Midbrain (tissue), 1 donor: Measurements from ENCODE around the gene UGP2.
"Not testable (repeated sequence)": the region's sequence is repeated elsewhere in the genome, so short reads cannot be mapped to it uniquely, and the experiment has no call there.

Experiments used
- DNase-seq: peaks from one replicate; lab custom pipeline; 2025; lab: John Stamatoyannopoulos, UW

The UGP2 gene

DNA sequence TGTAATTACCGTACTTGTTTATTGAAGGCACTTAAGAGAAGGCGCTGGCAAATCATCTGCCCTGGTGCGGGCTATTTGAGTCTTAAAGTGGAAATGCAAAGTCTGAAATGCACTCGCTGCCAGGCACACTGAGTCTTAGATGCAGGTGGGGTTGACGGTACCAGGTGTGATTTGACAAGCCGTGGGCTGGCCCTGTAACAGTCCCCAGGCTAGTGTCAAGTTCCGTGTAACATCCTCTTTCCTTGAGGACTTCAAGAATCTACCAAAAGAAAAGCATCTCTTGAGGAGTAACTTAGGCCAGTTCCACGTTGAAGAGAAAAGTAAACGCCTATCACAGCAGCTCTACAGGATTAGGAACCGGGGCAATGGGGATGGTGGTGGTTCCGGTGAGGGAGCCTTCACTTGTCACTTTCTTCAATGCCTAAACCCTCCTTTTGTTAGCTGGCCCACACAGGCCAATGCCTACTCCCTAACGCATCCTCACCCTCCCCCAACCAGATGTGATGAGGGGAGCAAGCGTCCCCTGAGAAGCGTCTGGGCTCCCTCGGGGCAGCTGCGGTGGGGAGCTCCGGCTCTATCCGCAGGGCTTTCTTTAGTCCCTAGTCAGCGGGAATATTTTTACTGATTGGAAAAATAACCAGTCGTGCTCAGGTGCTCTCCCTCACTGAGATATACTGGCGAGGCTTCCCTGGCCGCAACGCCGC, 1.5 kb upstream of the UGP2 start:
- no peak for DNase-seq

GRCh38 chr2:63840785-63841253, 877 bp upstream of the UGP2 start:
- DNase-seq, result peak; percentile 99

- DNase-seq, result peak; percentile 50
Measured at GRCh38 chr2:63842149-63843061, 709 bp downstream of the UGP2 start.

- no peak for DNase-seq
Measured at GRCh38 chr2:63843093-63843492, 1.4 kb downstream of the UGP2 start.

GRCh38 chr2:63843791-63844190, 2.1 kb downstream of the UGP2 start:
- no peak for DNase-seq

DNA sequence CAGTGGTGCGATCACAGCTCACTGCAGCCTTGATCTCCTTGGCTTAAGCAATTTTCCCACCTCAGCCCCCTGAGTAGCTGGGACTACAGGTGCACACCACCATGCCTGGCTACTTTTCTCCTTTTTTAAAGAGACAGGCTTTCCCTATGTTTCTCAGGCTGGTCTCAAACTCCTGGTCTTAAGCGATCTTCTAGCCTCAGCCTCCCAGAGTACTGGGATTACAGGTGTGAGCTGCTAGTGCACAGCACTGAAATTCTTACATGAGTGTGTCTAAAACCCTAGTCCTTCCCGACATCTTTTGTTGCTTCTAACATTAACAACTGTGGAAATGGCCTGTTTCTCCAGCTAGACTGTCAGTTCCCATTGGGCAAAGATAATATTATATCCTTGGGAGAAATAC, 2.9 kb downstream of the UGP2 start:
- DNase-seq, result no peak

GRCh38 chr2:63845866-63846265, 4.2 kb downstream of the UGP2 start:
- DNase-seq, result no peak

GRCh38 chr2:63846487-63846886, 4.8 kb downstream of the UGP2 start:
- no peak for DNase-seq

DNA sequence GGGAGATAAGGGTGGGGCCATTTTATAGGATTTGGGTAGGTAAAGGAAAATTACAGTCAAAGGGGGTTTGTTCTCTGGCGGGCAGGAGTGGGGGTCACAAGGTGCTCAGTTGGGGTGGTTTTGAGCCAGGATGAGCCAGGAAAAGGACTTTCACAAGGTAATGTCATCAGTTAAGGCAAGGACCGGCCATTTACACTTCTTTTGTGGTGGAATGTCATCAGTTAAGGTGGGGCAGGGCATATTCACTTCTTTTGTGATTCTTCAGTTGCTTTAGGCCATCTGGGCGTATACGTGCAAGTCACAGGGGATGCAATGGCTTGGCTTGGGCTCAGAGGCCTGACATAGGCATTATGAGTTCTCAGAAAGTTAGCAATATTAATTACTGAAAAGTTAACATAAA, 5.9 kb downstream of the UGP2 start:
- DNase-seq, result not testable (repeated sequence)

DNA sequence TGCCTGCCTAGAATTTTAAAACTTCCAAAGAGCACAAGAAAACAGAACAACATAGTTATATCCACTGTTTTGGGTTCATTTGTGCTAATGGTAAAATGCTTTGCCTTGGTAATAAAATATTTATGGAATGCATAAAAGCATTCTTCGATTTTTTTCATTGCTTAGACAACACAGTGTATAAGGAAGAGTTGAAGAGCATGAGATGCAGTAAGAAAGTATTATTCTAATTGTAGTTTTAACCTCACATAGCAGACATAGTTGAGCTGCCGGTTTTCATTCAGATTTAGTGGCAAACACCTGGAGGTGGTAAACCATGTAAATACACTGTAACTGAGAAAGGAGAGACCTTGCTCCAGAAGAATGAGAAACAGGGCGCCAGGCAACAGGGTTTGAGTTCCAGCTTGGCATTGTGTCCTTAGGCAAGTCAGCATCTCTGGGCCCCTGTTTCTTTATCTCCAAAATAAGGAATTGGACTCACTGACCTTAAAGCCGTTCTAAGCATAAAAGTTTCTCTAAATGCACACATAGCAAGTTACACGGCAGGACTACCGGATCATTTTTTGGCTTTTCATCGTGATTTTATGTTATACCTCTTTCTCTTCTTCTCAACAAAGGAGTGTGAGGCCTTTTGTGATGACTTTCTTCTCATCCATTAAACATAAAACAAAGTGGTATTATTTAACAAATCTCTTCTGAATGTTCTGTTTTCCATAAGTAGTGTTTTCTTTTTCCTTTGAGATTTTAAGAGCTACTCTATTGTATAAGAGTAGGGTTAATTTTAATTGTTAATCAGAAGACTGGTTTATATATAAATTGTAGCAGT, 7.9 kb downstream of the UGP2 start:
- peak; percentile 24 for DNase-seq

GRCh38 chr2:63850204-63850571, 8.5 kb downstream of the UGP2 start:
- DNase-seq, result no peak

DNA sequence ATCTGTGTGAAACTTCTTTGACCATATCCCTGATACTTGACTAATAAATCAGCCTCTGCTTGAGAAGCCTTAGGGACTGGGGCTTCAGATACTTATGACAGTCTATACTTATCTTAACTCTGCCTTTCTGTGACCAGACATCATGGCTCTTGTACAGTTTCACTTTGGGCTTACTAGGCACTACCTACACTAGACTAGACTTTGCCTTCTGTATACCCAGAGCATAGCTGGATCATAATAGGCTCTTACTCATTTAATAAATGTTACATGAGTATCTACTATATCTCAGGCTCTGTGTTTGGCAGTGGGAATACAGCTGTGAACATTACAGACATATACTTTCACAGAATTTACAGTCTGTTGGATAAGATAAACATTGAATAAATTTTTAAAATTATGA, 9.0 kb downstream of the UGP2 start:
- DNase-seq, result no peak

- DNase-seq, result no peak
Measured at GRCh38 chr2:63851691-63852311, 10.1 kb downstream of the UGP2 start.

- no peak for DNase-seq
Measured at GRCh38 chr2:63853527-63854310, 12.0 kb downstream of the UGP2 start.

DNA sequence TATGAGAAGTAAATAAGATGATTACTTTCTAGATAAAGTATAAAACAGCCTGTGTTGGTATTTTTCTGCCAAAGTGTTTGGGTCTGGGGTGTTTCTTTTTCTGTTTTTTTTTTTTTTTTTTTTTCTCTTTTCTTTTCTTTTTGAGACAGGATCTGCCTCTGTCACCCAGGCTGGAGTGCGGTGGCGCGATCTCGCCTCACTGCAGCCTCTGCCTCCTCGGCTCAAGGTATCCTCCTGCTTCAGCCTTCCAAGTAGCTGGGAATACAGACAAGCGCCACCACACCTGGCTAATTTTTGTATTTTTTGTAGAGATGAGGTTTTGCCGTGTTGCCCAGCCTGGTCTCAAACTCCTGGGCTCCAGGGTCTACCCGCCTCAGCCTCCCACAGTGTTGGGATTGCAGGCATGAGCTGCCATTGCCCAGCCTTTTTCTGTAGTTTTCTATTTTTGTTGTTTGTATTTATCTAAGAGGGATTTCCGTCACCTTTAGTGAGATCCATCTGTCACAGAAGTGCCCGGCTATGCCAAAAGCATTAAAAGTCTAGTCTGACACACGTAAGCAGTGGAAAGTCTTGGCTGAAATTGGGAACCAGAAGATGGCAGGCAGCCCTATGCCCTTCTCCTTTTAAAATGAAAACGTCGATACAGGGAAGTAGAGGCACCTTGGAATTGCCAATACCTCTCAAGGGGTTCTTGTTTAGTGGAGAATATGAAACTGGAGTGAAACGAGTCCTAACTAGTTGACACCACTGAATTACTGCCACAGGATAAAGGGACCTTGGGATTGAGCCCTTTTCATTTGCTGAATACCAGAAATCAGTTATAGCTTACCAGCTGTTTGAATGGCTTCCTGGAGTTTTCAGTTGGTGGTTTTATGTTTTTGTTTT, 14.0 kb downstream of the UGP2 start:
- no peak for DNase-seq

DNA sequence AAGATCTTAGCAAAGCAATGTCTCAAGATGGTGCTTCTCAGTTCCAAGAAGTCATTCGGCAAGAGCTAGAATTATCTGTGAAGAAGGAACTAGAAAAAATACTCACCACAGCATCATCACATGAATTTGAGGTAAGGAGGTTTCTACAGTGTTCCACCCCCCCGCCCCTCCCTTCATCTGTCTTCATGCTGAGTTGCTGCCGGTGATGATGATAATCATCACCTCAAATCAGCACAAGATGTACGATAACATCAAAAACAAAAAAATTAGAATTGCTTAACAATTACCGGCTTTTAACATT, 14.6 kb downstream of the UGP2 start:
- DNase-seq, result no peak

GRCh38 chr2:63858291-63858690, 16.6 kb downstream of the UGP2 start:
- DNase-seq, result no peak

DNA sequence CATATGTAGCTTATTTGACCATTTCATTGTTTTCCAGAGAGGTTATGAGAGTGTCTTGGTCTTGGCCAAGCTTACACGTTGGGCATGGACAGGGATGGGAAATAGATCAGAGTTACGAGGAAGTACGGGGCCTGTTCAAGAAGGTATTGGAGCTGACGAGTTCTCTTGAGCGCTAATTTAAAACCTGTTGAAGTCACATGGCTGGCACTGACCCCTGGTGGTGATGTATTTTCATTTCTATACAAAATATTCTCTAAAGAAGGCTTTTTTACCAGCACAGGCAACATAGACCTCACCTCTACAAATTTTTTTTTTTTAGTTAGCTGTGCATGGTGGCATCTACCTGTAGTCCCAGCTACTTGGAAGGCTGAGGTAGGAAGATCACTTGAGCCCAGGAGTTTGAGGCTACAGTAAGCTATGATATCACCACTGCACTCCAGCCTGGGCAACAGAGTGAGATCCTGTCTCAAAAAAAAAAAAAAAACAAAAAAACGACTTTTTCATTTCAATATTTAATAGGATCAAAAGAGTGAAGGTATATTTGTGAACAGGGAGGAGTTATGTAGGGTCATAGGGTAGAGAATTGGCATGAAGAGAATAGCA, 19.6 kb downstream of the UGP2 start:
- DNase-seq, result peak; percentile 48

DNA sequence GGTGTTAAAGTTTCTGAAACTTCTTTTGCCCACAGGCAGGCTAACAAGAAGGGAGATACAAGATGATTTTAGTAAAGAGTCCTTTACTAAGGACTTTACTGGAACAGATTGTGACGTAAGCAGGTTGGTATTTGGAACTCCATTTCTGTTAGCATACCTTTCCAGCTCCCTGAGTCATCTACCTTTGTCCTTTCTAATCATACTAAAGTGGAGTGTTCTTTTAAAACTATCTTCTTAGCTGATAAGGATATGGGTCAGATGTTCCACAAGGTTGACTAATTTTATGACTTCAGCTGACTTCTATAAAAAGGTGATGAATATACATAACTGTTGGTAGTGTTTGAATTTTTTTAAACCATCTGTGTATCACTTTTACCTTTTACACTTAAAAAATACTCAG, 21.1 kb downstream of the UGP2 start:
- DNase-seq, result no peak

GRCh38 chr2:63863707-63864106, 22.0 kb downstream of the UGP2 start:
- DNase-seq, result no peak
